HG03521 (cell line): Measurements from ENCODE around the gene SKI.
"Not testable (repeated sequence)": the region's sequence is repeated elsewhere in the genome, so short reads cannot be mapped to it uniquely, and the experiment has no call there.

ENCODE experiments used
- ATAC-seq: cut with Tn5 transposase; IDR thresholded peaks from one replicate; pipeline ENCODE4 v1.9.1; 2021; ENCODE audit warnings: mild to moderate bottlenecking, moderate library complexity; ENCODE audit not compliant: unreplicated experiment

SKI gene

GRCh38 chr1:2258996-2259395 lies 30.9 kb downstream of the SKI start:
- ATAC-seq, result no peak

GRCh38 chr1:2259668-2260402 lies 31.7 kb downstream of the SKI start:
- ATAC-seq, result no peak

- ATAC-seq, result not testable (repeated sequence)
These were observed 32.4 kb downstream of the SKI start for GRCh38 chr1:2260470-2260869.

- no peak for ATAC-seq
These were observed 32.8 kb downstream of the SKI start for GRCh38 chr1:2260917-2261316.

GRCh38 chr1:2261476-2262395 lies 33.6 kb downstream of the SKI start:
- ATAC-seq, result not testable (repeated sequence)

- ATAC-seq, result no peak
These were observed 38.3 kb downstream of the SKI start for GRCh38 chr1:2266301-2266975.

GRCh38 chr1:2267051-2267830 lies 39.1 kb downstream of the SKI start:
- ATAC-seq, result no peak

- ATAC-seq, result no peak
These were observed 39.7 kb downstream of the SKI start for GRCh38 chr1:2267862-2268261.

- ATAC-seq, result no peak
These were observed 40.4 kb downstream of the SKI start for GRCh38 chr1:2268285-2269056.

- ATAC-seq, result no peak
These were observed 41.2 kb downstream of the SKI start for GRCh38 chr1:2269193-2269921.

GRCh38 chr1:2269922-2270259 lies 41.8 kb downstream of the SKI start:
- ATAC-seq, result no peak

- ATAC-seq, result no peak
These were observed 42.4 kb downstream of the SKI start for GRCh38 chr1:2270260-2271100.

GRCh38 chr1:2271211-2271721 lies 43.1 kb downstream of the SKI start:
- ATAC-seq, result no peak

- no peak for ATAC-seq
These were observed 43.9 kb downstream of the SKI start for GRCh38 chr1:2271841-2272655.

GRCh38 chr1:2272686-2273400 lies 44.7 kb downstream of the SKI start:
- ATAC-seq, result no peak

- ATAC-seq, result no peak
These were observed 45.4 kb downstream of the SKI start for GRCh38 chr1:2273401-2274090.
